ENCODE results near the gene KCNH5. TPM values are rescaled to one million over a fixed set of nuclear protein-coding genes. Genes with fewer than 3 reads are reported as not detected.
A peak's percentile ranks its signal among the peaks of the same experiment; 100 is the strongest.

The KCNH5 gene
- total and polyA plus RNA-seq, 8 donors, result 0.04 to 0.11 (median 0.11) TPM; not detected in 4

DNA sequence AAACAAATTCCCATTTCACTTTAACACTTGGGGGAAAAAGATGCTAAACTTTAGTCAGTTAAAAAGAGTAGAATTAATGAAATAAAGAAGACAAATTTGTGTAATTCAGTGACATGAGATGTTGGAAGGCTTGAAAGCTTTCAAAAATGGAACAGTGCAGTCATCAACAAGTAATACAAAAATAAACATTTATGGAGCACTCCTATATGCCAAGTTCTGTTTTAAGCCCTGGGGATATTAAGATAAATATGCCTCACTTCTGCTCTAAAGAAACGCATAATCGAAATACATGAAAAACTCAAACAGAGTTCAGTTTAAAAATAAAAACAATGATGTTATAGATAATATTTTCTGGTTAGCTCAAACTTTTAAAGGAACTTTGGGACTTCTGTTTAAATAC is 93.0 kb downstream of the KCNH5 start:
- Histone ChIP-seq H3K9me3 (no peaks in the 10 kb centered on the region), H3K4me3 (no peak overlapping the region), H3K4me1 (no peaks in the 10 kb centered on the region), H3K27ac (no peak overlapping the region), H3K27me3 (no peaks in the 10 kb centered on the region), H3K36me3 (no peaks in the 10 kb centered on the region)
- DNase-seq (no peak), ATAC-seq (no peak)
- TF ChIP-seq, protein P1, sequence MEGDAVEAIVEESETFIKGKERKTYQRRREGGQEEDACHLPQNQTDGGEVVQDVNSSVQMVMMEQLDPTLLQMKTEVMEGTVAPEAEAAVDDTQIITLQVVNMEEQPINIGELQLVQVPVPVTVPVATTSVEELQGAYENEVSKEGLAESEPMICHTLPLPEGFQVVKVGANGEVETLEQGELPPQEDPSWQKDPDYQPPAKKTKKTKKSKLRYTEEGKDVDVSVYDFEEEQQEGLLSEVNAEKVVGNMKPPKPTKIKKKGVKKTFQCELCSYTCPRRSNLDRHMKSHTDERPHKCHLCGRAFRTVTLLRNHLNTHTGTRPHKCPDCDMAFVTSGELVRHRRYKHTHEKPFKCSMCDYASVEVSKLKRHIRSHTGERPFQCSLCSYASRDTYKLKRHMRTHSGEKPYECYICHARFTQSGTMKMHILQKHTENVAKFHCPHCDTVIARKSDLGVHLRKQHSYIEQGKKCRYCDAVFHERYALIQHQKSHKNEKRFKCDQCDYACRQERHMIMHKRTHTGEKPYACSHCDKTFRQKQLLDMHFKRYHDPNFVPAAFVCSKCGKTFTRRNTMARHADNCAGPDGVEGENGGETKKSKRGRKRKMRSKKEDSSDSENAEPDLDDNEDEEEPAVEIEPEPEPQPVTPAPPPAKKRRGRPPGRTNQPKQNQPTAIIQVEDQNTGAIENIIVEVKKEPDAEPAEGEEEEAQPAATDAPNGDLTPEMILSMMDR (IDR thresholded peaks at IDR 0.05), result no peak
- intact Hi-C loops (cut with DNase I), result no loop called here

DNA sequence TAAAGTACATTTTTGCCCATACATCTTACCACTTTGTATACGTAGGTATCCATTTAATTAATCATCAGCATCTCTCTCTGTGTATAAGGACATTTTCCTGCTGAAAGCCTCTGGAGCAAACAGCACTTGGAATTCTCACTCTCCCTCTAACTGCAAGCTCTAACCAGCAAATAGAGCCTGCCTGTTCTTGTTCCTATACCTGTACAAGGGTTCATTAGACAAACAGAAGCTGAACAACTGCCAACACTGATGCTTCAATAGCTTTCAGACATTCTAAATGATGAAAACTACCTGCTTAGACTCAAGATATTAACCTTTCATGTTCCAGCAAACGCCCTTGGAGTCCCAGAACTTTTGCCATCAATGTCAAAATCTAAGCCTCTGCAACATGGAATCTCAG is 98.0 kb downstream of the KCNH5 start:
- TF ChIP-seq, protein P1 (IDR thresholded peaks at IDR 0.05), result no peak
- no peaks in the 10 kb centered on the region for H3K9me3 ChIP-seq
- ATAC-seq (no peak), DNase-seq (peak in 1 of 4 donors; percentile 11)
- no peaks in the 10 kb centered on the region for H3K36me3 ChIP-seq
- H3K27ac ChIP-seq, result no peak overlapping the region
- intact Hi-C loops (cut with DNase I), result no loop called here
- no peaks in the 10 kb centered on the region for H3K4me1 ChIP-seq
- H3K27me3 ChIP-seq, result no peaks in the 10 kb centered on the region
- H3K4me3 ChIP-seq, result no peak overlapping the region

DNA sequence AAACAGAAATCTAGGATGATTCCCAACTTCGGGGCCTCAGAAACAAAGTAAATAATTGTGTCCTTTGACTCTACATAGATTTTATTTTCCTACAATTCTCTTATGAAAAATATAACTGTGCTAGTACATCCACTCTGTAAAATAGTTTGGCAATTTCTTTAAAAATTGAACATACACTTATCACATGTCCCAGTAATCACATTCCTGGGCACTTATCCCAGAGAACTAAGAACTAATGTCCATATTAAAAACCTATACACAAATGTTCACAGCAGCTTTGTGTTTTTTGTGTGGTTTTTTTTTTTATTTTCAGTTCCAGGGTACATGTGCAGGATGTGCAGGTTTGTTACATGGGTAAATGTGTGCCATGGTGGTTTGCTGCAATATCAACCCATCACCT is 99.0 kb downstream of the KCNH5 start:
- Histone ChIP-seq H3K27ac (no peak overlapping the region), H3K9me3 (no peaks in the 10 kb centered on the region), H3K4me3 (no peak overlapping the region), H3K36me3 (no peaks in the 10 kb centered on the region), H3K4me1 (no peaks in the 10 kb centered on the region), H3K27me3 (no peaks in the 10 kb centered on the region)
- intact Hi-C loops (cut with DNase I), result no loop called here
- TF ChIP-seq, protein P1 (IDR thresholded peaks at IDR 0.05), result no peak
- no peak for DNase-seq
- ATAC-seq, result no peak

DNA sequence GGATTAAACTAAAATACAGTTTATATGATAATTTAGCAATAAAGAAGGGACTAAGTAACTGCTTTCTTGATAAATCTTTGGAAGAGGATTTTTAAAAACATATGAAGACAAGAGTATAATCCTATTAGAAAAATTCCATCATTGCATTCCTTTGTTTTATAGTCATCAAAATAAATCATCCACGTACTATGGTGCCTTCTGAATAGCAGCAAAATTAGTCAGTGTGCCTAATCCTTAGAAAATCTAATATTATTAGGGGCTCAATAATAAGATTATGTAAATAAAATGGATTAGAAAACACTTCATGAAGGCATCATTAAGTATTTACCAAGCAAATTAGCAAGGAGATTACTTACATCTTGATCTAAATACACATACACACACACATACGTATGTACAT is 102.1 kb downstream of the KCNH5 start:
- no peak for ATAC-seq
- Histone ChIP-seq H3K27me3 (no peaks in the 10 kb centered on the region), H3K4me3 (no peak overlapping the region), H3K27ac (no peak overlapping the region), H3K9me3 (no peaks in the 10 kb centered on the region), H3K36me3 (no peaks in the 10 kb centered on the region), H3K4me1 (no peaks in the 10 kb centered on the region)
- TF ChIP-seq, protein P1 (IDR thresholded peaks at IDR 0.05), result no peak
- intact Hi-C loops (cut with DNase I), result no loop called here
- no peak for DNase-seq

DNA sequence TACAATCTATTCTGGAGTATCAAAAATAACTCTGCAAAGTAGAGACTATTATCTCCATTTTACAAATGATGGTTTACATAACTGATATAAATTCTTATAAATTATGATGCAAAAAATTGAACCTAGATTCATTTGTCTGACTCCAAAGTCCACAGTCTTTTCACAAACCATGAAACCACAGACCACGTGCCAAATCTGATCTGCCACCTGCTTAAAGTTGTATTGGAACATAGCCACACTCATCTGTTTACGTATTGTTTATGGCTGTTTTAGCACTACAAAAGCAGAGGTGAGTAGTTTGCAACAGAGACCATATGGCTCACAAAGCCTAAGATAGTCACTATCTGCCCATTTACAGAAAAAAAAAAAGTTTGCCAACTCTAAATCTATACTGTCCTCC is 105.3 kb downstream of the KCNH5 start:
- Histone ChIP-seq H3K4me3 (no peak overlapping the region), H3K27me3 (no peaks in the 10 kb centered on the region), H3K9me3 (no peaks in the 10 kb centered on the region), H3K27ac (no peak overlapping the region), H3K4me1 (no peaks in the 10 kb centered on the region), H3K36me3 (no peaks in the 10 kb centered on the region)
- intact Hi-C loops (cut with DNase I), result no loop called here
- TF ChIP-seq, protein P1 (IDR thresholded peaks at IDR 0.05), result no peak
- ATAC-seq (no peak), DNase-seq (no peak)

Measured in left lung (tissue), 10 donors.